ENCODE measurements around the gene ZNF213.

Gene ZNF213

GRCh38 chr16:3134338-3135125 lies at the start of gene ZNF213:
ZNF213 (plus strand) TSS chr16:3135029; CDS start chr16:3137281, 2,252 bp downstream.
- DNase-seq = peak; percentile 92

GRCh38 chr16:3085868-3086595 lies 48.8 kb upstream of the ZNF213 start:
- no peak for DNase-seq

DNA sequence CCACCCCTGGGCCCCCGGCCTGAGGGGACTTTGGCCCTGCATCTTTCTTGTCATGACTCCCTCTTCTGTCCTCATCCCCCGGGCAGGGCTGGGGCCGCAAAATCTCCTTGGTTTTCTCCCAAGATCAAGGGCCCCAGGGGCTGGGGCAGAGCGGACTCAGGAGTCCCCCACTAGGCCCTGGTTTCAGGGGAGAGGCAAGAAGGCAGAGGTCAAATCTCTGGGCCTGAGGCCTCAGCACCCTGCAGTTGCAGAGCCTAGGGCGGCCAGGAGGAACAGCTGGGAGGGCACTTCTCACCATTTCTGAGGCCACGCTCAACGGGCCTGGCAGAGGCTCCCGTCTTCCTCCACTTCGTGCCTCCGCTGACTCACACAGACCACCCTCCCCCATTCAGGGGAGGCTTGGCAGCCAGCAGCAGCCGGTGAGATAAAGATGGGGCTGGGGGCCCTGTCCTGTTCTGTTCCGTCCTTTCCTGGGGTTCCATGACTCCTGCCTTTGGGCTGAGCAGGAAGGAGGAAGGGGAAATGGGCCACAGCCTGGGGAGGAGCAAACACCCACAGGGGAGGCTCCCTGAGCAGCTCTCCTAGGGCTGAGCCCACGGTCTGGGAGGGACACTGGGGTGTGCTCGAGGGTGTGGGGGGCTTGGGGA lies 48.1 kb upstream of the ZNF213 start:
- DNase-seq = no peak

DNA sequence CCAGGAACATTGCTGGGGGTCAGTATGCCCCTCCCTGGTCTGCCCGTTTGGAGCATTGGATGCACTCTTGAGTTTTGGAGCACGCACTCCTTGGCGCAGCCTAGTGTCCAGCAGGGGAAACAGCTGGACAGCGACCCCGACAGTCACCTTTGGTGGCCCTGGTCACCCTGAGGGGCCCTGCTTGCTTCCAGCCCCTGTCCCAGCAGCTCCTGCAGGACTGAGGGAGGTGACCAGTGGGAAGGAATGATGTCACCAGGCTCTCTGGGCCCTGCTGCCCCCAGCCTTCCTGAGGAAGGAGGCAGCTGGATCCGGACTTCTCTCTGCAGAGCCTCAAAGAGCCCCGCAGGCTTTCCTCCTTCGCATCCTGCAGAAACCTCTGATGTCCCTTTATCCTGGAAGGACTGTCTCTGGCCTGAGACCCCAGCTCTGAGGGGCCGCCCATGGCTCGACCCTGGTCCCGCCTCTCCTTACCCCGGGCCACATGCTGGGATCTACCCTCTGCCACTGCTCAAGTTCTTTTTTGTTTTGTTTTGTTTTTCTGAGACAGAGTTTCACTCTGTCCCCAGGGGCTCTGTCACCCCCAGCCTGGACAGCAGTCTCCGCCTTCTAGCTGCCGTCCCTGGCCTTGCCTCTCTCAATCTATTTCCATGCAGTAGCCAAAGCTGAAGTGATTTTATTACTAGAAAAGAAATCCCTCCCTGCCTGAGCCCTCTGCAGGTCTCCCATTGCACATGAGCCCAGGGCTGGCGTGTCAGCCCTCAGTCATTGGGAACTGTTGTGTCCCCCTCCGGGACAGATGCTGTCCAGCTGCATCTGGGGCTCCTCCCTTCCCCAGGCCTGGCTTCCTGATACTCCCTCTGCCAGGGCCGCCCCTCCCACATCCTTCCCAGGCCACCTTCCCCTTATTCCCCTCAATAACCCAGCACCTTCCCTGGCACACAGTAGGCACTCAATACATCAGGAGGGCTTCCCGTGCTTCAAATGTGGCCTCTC lies 47.3 kb upstream of the ZNF213 start:
- no peak for DNase-seq

- no peak for DNase-seq
These were observed 46.4 kb upstream of the ZNF213 start for GRCh38 chr16:3088450-3088849.

GRCh38 chr16:3088925-3089716 lies 45.7 kb upstream of the ZNF213 start:
- DNase-seq = no peak

- DNase-seq = no peak
These were observed 44.9 kb upstream of the ZNF213 start for GRCh38 chr16:3089717-3090592.

DNA sequence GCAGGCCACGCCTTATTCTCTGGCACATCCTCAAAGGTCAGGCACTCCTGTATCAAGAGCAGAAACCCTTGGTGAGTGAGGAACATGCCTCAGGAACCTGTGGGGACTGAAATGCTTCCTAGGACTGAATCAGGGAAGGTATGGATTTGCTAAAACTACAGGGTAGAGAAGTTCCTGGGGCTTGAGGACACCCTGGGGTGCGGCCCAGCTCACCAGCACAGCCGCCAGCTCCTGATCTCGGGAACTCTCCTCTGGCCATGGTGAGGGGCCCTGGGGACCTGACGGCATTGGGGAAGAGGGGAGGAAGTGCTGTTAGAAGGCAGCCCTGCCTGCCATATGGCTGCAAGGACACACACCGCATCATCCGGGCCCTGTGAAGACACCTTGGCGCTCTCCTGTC lies 43.3 kb upstream of the ZNF213 start:
- no peak for DNase-seq

- DNase-seq = no peak
These were observed 42.3 kb upstream of the ZNF213 start for GRCh38 chr16:3092501-3092941.

- no peak for DNase-seq
These were observed 40.4 kb upstream of the ZNF213 start for GRCh38 chr16:3094289-3095027.

GRCh38 chr16:3095869-3096268 lies 39.0 kb upstream of the ZNF213 start:
- DNase-seq = no peak

GRCh38 chr16:3096362-3096761 lies 38.5 kb upstream of the ZNF213 start:
- no peak for DNase-seq

- DNase-seq = no peak
These were observed 37.6 kb upstream of the ZNF213 start for GRCh38 chr16:3097266-3097665.

DNA sequence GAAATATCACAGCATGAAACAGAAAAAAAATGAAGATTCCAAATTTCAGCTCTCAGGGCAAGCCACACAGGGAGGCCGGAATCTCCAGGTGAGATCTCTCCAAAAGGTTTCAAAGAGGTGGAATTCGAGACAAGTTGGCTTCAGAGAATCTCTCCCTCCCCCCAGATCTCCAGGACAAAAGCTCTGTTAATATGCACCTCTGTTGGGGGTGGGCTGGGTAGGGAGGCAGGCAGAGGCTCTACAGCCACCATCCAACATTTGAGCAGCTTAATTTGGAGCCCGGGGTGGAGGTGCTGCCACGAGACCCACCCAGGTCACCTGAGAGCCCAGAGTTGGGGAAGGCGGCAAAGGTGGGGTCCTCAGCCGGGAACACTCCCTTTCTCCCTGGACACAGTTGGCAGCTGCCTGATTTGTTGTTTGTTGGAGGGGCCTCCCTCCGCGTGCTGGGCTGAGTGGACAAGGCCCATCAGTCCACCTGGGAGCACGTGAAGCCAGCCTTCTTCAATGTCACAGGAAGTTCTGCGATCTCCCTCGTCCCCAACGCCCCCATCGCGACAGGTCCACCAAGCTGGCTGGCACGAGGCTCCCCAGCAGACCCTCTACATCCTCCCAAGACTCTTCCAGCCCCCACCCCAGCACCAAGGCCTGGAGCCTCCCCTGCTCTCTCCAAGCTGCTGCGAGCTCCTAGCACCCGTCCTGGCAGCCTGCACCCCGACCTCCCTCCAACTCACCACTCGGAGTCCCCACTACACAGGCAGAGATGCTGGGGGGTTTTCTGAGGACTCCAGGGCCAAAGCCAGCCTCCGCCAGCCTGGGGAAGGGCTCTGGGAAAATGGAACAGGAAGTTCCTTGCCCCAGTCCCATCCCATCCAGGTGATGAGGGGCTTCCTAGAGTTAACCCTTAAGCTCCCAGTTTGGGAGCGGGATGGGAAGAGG lies 36.1 kb upstream of the ZNF213 start, which contains the start of gene ZSCAN10:
Gene ZSCAN10 (minus strand): TSS at position 836 of the 936 bp plus-strand sequence. CDS start 6,357 bp downstream, outside the sequence.
- no peak for DNase-seq

GRCh38 chr16:3099395-3099731 lies 35.5 kb upstream of the ZNF213 start:
- no peak for DNase-seq

DNA sequence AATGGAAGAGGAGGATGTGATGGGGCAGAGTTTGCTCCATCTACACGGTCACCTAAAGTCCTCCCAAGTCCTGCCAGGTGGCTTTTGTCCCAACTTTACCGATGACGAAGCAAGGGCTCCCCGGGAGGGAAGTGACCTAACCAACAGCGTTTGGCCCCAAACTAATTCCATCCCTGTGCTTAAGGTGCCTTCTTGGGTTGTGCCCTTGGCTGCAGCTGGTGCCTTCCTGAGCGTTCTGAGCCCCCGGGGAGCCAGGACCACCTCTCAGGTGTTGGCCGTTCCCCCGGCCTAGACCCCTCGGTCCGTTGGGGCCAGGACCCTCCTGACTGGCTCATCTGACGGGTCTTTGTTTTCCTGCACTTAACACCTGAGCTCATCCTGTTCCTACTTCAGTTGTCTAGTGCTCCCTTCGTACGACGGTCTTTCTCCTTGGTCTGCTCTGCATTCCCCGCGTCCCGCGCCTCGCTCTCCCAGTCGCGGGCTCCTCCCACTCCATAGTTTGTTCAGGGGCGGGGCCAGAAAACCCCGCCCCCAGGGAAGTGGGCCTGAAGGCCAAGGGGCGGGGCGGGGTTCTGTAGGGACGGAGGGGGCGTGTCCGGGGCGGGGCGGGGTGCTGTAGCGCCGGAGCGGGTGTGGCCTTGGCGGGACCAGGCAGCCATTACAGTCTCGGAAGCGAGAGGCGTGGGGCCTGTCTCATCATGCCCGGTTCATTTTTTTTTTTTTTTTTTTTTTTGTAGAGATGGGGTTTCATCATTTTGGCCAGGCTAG lies 34.9 kb upstream of the ZNF213 start:
- DNase-seq = peak; percentile 54

- no peak for DNase-seq
These were observed 33.6 kb upstream of the ZNF213 start for GRCh38 chr16:3101018-3101840.

Data from NCI-H1105 treated with DMSO at 0.1 percent for 48 hours (cell line).